SK-N-SH (cell line): ENCODE measurements around the gene SV2C.

Experiments
- CTCF ChIP-seq: fragments of 200-600 bp; sonication (generic); IDR thresholded peaks from 2 replicates; pipeline ENCODE4 v1.6.1; 2017; ENCODE audit warnings: antibody characterized with exemption, mild to moderate bottlenecking, moderate library complexity
- EP300 ChIP-seq, 2 experiments: IDR thresholded peaks; 2 replicates each; pipeline versions ENCODE4 v1.4.0 to v1.6.1; 2012; ENCODE audit warnings: borderline replicate concordance in 1 of 2, low read depth in 1 of 2, low read length in 1 of 2
- MAX ChIP-seq: IDR thresholded peaks from 2 replicates; pipeline ENCODE4 v1.4.0; 2012; ENCODE audit warnings: low read depth
- POLR2AphosphoS5 ChIP-seq: IDR thresholded peaks from 2 replicates; pipeline ENCODE4 v1.6.1; 2012; ENCODE audit warnings: low read depth, low read length
- REST ChIP-seq: IDR thresholded peaks from 2 replicates; pipeline ENCODE4 v1.6.1; 2012; ENCODE audit warnings: mild to moderate bottlenecking, low read depth, low read length, moderate library complexity
- RXRA ChIP-seq: IDR thresholded peaks from 2 replicates; pipeline ENCODE4 v1.4.0; 2012; ENCODE audit warnings: low read depth, mild to moderate bottlenecking, borderline replicate concordance
- TAF1 ChIP-seq: IDR thresholded peaks from 2 replicates; pipeline ENCODE4 v1.6.1; 2012; ENCODE audit warnings: low read depth, mild to moderate bottlenecking, low read length, moderate library complexity, borderline replicate concordance
- TEAD4 ChIP-seq: IDR thresholded peaks from 2 replicates; pipeline ENCODE4 v1.4.0; 2012; ENCODE audit warnings: mild to moderate bottlenecking, borderline replicate concordance; ENCODE audit not compliant: insufficient read depth
- USF2 ChIP-seq: fragments of 150-350 bp; IDR thresholded peaks from 2 replicates; pipeline ENCODE4 v1.6.1; 2017; ENCODE audit warnings: antibody characterized with exemption, low read length, low read depth, borderline replicate concordance
- YY1 ChIP-seq: IDR thresholded peaks from 2 replicates; pipeline ENCODE4 v1.4.0; 2012; ENCODE audit warnings: low read depth, mild to moderate bottlenecking

GRCh38 chr5:76099756-76100155 lies 16.6 kb downstream of the SV2C start:
- TF ChIP-seq POLR2AphosphoS5 (no peak), CTCF (no peak), RXRA (no peak), MAX (no peak), USF2 (no peak), REST (no peak), EP300 (IDR thresholded peaks at IDR 0.05; ENCODE audit: borderline replicate concordance in 1 of 2, low read depth in 1 of 2, low read length in 1 of 2) (no peak), TAF1 (no peak), TEAD4 (no peak), YY1 (no peak)
